C1 segment of cervical spinal cord (tissue), 14 donors: ENCODE data around the gene PLCB4.
A peak's percentile ranks its signal among the peaks of the same experiment; 100 is the strongest.

Experiments
- DNase-seq, 14 donors: peaks; one replicate each; lab custom pipeline; 2025; lab: John Stamatoyannopoulos, UW

PLCB4 gene

DNA sequence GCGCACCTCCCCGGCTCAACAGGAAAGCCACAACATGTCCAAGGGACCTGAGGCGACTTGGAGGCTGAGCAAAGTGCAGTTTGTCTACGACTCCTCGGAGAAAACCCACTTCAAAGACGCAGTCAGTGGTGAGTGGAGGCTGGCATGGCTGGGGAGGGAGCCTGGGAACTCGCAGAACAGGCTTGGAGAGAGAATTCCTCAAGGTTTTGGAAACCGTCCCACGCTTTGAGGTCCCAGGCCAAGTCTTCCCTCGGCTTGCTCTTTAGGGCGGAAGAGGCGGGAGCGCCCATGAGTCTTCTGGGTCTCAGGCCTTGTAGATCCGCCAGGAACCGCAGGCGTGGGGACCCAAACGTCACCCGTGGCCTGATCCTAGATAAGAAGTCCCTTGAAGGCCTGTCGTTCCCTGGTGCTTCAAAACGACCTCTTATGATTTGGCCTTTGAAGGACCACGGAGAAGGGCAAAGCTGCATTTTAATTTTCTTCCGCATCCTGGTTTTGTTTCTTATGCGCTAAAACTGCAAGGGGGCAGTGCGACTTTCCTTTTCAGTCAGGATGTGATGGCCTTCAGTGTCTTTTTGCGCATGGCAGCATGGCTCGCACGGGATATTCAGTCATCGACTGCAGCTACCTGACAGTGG lies 447.5 kb downstream of the PLCB4 start:
- peak in 3 of 14 donors; percentile 11 to 29 (median 13) for DNase-seq

DNA sequence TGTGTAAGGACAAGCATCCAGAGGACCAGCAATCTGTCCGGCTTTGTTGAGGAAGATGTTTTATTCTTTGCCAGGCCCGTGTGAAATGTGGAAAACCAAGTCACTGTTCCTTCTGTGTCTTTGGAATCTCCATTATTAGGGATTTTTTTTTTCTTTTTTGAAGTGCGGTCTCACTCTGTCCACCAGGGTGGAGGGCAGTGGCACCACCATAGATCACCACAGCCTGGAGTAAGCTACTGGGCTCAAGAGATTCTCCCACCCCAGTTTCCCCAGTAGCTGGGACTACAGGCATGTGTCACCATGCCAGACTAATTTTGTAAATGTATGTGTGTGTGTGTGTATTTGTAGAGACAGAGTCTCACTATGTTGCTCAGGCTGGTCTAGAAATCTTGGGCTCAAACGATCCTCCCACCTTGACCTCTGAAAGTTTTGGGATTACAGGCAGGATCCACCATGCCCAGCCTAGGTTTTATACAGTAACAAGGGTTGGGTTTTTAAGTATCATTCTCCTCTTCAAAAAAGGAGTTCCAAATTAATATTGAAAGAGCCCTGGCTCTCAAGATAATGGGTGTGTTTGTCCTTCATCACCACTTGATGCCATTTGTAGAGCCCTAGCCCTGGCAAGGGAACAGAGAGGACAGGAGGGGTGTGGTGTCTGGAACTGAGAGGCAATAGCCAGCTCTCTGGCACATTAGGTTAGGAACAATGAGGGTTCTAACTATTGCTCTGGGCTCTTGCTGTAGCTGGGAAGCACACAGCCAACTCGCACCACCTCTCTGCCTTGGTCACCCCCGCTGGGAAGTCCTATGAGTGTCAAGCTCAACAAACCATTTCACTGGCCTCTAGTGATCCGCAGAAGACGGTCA lies 448.6 kb downstream of the PLCB4 start:
- no peak for DNase-seq

DNA sequence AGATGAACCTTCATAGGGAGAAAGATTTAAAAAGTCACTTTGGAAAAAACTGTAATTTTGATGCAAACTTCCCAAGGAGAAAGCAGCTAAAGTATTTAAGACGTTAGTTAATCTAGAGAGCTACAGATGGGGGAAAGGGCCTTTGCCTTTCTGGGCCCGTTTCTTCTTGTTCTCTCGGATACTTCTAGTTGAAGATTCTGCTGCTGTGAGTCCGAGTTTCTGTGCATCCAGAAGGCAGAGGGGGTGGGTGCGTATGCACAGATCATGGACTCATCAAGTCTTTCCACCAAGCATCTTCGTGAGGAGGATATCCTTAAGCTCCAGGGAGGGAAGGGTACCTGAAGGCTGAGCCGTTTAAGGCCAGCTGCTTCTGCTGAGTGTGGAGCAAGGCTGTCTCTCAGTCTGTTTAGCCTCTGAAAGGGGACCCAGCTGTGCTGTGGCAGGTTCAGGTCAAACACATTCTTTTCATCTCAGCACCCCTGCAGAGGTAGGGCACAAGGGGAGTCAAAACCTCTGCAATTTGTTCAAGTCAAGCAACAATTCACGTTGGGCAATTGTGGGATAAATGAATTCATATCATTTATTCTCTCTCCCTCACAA lies 449.8 kb downstream of the PLCB4 start:
- no peak for DNase-seq

DNA sequence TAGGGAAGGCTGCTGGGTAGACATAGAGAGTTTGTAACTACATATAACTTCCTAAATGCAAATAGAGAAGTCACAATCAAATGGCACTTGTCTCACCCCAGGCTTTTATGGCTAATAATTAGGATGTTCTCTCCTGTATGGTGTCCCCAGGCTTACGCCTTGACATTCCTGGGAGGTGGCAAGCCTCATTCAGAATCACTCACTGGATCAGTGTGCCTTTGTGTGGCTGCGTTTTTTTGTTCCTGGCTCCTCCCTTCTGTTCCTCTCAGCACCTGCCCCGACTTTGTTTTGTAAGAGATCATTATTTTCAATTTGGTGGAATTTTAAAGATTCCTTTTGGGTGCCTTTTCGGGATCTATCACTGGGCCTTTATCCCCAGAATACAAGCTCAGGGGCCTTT lies 451.2 kb downstream of the PLCB4 start:
- DNase-seq: no peak

DNA sequence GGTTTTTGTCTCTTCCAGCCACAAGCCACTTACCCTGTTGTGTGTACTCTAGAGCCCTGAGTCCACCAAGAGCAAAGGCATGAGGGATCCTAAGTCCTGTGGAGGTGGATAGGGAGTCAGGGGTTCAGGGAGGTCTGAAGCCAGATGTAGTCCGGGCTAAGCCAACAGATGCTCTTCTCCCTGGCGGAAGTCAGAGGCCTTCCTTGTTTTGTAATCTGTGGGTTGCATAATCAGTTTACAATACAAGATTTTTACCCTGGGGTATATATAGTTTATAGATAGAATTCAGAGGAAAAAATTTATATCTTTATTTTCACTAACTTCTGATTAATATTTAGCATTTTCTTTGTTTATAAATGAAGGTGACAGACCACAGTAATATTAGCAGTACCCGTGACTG lies 454.7 kb downstream of the PLCB4 start:
- no peak for DNase-seq
